ES-I3 (cell line): ENCODE data around the gene VGLL3.
"Not testable (repeated sequence)": the region's sequence is repeated elsewhere in the genome, so short reads cannot be mapped to it uniquely, and the experiment has no call there.

Source experiments
- H3K36me3 ChIP-seq: 2 replicates; pipeline ENCODE4 v1.6.1; 2013; ENCODE audit warnings: mild to moderate bottlenecking, low read length, control low read depth, moderate library complexity; ENCODE audit not compliant: insufficient read depth
- H3K4me1 ChIP-seq: 2 replicates; pipeline ENCODE4 v1.6.1; 2013; ENCODE audit warnings: mild to moderate bottlenecking, control low read depth, low read length; ENCODE audit not compliant: insufficient read depth
- H3K9ac ChIP-seq: 2 replicates; pipeline ENCODE4 v1.6.1; 2013; ENCODE audit warnings: low read depth, mild to moderate bottlenecking, low read length, moderate library complexity
- H3K9me3 ChIP-seq: 2 replicates; pipeline ENCODE4 v1.6.1; 2013; ENCODE audit warnings: mild to moderate bottlenecking, low read length, moderate library complexity; ENCODE audit not compliant: control insufficient read depth, insufficient read depth

The VGLL3 gene

GRCh38 chr3:86978111-86978551 lies 12.8 kb downstream of the VGLL3 start:
- H3K9me3 ChIP-seq, result no peaks in the 10 kb centered on the region; the same call in 1 of the 2 replicates
- peaks cover 6% of the 10 kb centered on the region for H3K4me1 ChIP-seq
- H3K9ac ChIP-seq, result no peak overlapping the region
- no peaks in the 10 kb centered on the region for H3K36me3 ChIP-seq

GRCh38 chr3:86976219-86976618 lies 14.7 kb downstream of the VGLL3 start:
- peaks cover 6% of the 10 kb centered on the region for H3K4me1 ChIP-seq
- H3K9ac ChIP-seq, result no peak overlapping the region
- H3K36me3 ChIP-seq, result no peaks in the 10 kb centered on the region
- no peaks in the 10 kb centered on the region; the same call in 1 of the 2 replicates for H3K9me3 ChIP-seq

DNA sequence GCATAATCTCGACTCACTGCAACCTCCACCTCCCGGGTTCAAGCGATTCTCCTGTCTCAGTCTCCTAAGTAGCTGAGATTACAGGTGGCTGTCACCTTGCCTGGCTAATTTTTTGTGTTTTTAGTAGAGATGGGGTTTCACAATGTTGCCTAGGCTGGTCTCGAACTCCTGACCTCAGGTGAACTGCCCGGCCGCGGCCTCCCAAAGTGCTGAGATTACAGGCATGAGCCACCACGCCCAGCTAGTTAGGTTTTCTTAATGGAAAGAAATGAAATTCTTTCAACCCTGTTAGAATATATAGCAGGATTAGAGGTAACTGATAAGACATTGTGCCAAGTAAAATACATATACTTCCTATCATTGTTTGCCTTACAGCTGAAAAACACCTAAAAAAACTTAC lies 16.8 kb downstream of the VGLL3 start:
- H3K4me1 ChIP-seq, H3K36me3 ChIP-seq, H3K9ac ChIP-seq, H3K9me3 ChIP-seq: not testable (repeated sequence)

GRCh38 chr3:86973440-86973839 lies 17.5 kb downstream of the VGLL3 start:
- H3K9me3 ChIP-seq, result no peaks in the 10 kb centered on the region; the same call in 1 of the 2 replicates
- peaks cover 5% of the 10 kb centered on the region for H3K4me1 ChIP-seq
- no peaks in the 10 kb centered on the region for H3K36me3 ChIP-seq
- H3K9ac ChIP-seq, result no peak overlapping the region

GRCh38 chr3:86969500-86970189 lies 21.3 kb downstream of the VGLL3 start:
- no peak overlapping the region for H3K9ac ChIP-seq
- no peaks in the 10 kb centered on the region for H3K36me3 ChIP-seq
- H3K9me3 ChIP-seq, result no peaks in the 10 kb centered on the region
- no peaks in the 10 kb centered on the region for H3K4me1 ChIP-seq

GRCh38 chr3:86968244-86968932 lies 22.6 kb downstream of the VGLL3 start:
- Histone ChIP-seq H3K9me3 (no peaks in the 10 kb centered on the region), H3K4me1 (no peaks in the 10 kb centered on the region), H3K36me3 (no peaks in the 10 kb centered on the region), H3K9ac (no peak overlapping the region)

DNA sequence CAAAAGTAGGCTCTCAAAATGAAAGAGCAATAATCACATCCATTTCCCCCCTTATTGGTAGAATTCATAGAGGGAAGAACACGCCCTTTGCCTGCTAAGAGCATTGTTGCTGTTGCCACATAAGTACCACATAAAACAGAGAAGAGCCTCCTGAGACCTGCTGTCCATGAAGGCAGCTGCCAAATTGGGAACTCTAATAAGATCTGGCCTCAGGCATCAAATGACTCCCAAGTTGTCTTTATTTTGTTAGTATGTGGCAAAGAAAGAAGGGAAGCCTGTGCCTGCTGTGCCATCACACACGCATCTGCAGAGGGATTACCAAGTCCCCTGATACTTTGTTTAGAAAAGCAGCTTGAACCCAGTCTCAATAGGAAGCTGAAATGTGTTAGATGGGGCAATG lies 23.9 kb downstream of the VGLL3 start:
- H3K36me3 ChIP-seq, result no peaks in the 10 kb centered on the region
- no peak overlapping the region for H3K9ac ChIP-seq
- H3K4me1 ChIP-seq, result no peaks in the 10 kb centered on the region
- no peaks in the 10 kb centered on the region for H3K9me3 ChIP-seq

DNA sequence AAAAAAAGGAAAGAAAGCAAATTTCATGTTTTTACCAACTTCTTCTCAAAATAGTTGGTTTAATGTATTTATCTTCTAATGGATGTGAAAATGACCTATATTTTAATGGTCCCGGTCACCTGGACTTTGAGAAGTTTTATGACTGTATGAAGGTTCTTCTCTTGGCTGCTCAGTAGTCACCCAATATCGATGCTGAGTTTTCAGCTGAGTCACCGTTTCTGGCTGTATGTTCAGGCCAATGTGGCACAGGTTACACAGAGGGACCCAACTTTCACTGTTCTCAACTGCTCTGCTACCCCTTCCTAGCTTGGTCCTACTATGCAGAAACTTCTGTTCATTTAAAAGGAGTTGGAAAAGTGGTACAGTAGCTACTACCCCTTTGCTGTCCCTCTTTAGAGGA lies 25.8 kb downstream of the VGLL3 start:
- H3K36me3 ChIP-seq, result no peaks in the 10 kb centered on the region
- H3K9ac ChIP-seq, result no peak overlapping the region
- peaks cover 14% of the 10 kb centered on the region for H3K4me1 ChIP-seq
- H3K9me3 ChIP-seq, result no peaks in the 10 kb centered on the region

GRCh38 chr3:86963611-86964010 lies 27.3 kb downstream of the VGLL3 start:
- Histone ChIP-seq H3K9me3 (no peaks in the 10 kb centered on the region), H3K36me3 (no peaks in the 10 kb centered on the region), H3K4me1 (peaks cover 16% of the 10 kb centered on the region), H3K9ac (no peak overlapping the region)

DNA sequence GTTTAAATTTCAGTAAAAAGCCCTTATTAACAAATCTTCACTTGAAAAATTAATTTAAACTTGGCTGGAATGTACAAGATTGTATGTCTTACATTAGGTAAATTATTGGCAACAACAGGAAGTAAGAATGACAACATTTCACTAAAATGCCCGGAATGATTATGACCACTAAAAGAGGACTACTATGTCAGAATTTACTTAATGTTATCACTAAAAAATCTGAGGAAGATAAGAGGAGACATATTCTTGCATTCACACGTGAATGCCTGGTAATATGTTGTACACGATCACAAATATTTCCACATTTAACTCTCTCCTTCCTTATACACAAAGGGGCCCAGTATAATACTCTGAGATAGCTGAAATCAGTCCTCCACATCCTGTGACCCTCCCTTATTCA lies 29.7 kb downstream of the VGLL3 start:
- peaks cover 30% of the 10 kb centered on the region for H3K4me1 ChIP-seq
- no peaks in the 10 kb centered on the region for H3K9me3 ChIP-seq
- H3K36me3 ChIP-seq, result no peaks in the 10 kb centered on the region
- H3K9ac ChIP-seq, result no peak overlapping the region

GRCh38 chr3:86960550-86960949 lies 30.4 kb downstream of the VGLL3 start:
- Histone ChIP-seq H3K4me1 (peaks cover 30% of the 10 kb centered on the region), H3K9me3 (no peaks in the 10 kb centered on the region), H3K36me3 (no peaks in the 10 kb centered on the region), H3K9ac (no peak overlapping the region)

GRCh38 chr3:86958534-86958933 lies 32.4 kb downstream of the VGLL3 start:
- Histone ChIP-seq H3K36me3 (no peaks in the 10 kb centered on the region), H3K4me1 (peaks cover 37% of the 10 kb centered on the region), H3K9me3 (no peaks in the 10 kb centered on the region), H3K9ac (no peak overlapping the region)

DNA sequence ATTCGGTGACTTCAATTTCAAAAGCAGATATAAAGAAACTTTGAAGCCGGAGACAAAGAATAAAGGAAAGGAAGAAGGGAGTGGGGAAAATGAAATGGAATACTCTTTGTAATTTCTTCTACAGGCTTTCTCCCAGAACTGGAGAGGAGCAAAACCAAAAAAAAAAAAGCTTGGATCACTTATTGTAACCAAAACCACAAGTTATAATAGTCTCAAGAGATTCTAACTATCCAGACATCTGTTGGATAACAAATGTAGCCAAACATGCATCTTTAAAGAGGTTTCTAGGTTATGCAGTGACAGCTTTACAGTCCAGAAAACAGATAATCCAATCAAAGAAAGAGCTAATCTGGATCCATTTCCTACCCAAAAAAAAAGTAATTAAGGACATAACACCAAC lies 36.2 kb downstream of the VGLL3 start:
- Histone ChIP-seq H3K4me1 (peaks cover 26% of the 10 kb centered on the region; the same call in 1 of the 2 replicates), H3K36me3 (no peaks in the 10 kb centered on the region), H3K9ac (no peak overlapping the region)

DNA sequence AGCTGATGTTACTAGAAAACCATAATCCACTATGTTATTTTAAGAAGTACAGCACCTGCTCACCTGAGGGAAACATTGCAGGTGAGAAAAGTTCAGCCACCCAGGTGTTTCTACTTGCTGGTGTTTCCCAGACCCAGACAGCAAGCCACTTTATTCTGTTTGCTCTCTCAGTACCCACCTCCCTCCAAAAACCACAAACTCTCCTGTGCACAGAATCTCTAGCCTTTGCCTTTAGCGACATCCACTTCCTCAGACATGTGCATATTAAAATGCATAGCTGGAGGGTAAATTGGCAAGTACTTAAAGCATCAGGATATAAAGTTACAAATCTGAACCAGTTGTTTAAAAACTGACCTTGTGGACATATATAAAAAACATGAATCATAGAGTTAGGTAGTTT lies 36.7 kb downstream of the VGLL3 start:
- Histone ChIP-seq H3K36me3 (no peaks in the 10 kb centered on the region), H3K9me3 (no peaks in the 10 kb centered on the region), H3K9ac (no peak overlapping the region), H3K4me1 (peaks cover 27% of the 10 kb centered on the region; the same call in 1 of the 2 replicates)

More for the DNA sequence above, 36.2 kb downstream of the VGLL3 start:
- H3K9me3 ChIP-seq, result no peaks in the 10 kb centered on the region

GRCh38 chr3:86951322-86951721 lies 39.6 kb downstream of the VGLL3 start:
- H3K36me3 ChIP-seq, result no peaks in the 10 kb centered on the region
- H3K9ac ChIP-seq, result no peak overlapping the region
- H3K4me1 ChIP-seq, result peaks cover 19% of the 10 kb centered on the region; the same call in 1 of the 2 replicates
- no peaks in the 10 kb centered on the region for H3K9me3 ChIP-seq
